Amygdala (tissue), 56 donors: ENCODE measurements around the gene NOL7.

Source experiments
- DNase-seq, 56 donors: peaks; one replicate each; lab custom pipeline; 2025; lab: John Stamatoyannopoulos, UW

The NOL7 gene

DNA sequence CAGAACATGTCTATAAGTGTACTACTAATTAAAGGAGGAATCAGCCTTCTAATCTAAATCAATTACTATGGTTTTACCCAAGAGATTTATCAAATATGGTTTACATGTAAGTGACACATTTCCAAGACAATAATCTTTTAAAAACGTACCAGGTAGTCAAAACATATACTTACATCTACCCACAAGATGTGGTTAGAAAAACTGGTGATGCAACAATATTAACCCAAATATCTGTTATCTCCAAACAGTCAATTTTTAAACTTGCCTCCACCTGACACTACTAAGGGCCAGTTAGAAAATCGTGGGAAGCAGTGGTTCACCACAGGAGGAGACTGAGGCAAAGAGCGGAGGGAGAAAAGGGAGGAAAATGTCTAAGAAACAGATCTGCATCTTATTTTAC is 28.0 kb downstream of the NOL7 start:
- DNase-seq = no peak

- DNase-seq = no peak
These were observed 33.7 kb downstream of the NOL7 start for GRCh38 chr6:13648850-13649249.

GRCh38 chr6:13649393-13649792 is 34.3 kb downstream of the NOL7 start:
- no peak for DNase-seq

DNA sequence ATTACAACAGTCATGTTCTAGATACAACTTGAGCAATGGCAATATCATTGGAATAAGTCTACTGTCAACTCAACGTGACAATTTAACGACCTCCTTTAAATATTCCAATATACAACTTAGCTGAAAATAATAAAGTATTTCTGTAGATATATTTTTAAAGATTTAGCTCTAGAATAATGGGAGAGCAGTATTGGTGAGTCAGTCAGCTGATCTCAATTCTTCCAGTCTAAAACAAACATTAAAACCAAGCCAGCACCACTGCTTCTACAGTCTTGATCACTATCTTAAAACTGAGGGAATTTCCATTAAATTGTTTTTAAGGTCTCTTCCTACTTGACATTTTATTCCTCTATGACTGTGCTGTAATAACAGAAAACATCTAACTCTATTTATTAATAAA is 38.2 kb downstream of the NOL7 start:
- DNase-seq = no peak

DNA sequence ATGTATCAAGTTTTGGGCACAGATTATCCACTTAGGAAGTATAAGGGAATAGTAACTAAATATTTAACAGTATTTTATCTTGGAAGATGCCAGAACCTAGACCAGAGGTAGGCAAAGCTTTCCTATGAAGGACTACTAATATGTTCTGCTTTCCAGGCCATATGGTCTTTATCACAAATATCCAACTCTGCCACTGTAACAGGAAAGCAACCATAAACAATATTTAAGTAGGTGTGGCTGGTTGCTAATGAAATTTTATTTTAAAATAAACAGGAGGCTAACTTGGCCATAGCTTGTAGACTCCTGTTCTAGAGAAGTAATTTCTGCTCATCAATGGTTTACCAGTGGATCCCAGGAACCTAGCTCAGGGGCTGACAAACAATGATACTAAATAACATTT is 39.4 kb downstream of the NOL7 start:
- DNase-seq = no peak

GRCh38 chr6:13655700-13656099 is 40.6 kb downstream of the NOL7 start:
- no peak for DNase-seq

DNA sequence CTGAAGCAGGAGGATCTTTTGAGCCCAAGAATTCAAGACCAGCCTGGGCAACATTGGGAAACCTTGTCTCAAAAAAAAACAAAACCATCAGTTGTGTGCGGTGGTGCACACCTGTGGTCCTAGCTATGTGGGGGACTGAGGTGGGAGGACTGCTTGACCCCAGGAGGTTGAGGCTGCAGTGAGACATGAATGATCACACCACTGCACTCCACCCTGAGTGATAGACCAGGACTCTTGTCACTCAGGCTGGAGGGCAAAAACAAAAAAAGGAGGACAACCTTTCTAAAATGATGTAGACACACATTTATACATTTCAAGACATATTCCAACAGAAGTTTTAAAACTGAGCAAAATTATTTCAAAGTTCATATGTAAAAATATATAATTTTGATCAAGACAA is 45.1 kb downstream of the NOL7 start:
- DNase-seq = no peak

DNA sequence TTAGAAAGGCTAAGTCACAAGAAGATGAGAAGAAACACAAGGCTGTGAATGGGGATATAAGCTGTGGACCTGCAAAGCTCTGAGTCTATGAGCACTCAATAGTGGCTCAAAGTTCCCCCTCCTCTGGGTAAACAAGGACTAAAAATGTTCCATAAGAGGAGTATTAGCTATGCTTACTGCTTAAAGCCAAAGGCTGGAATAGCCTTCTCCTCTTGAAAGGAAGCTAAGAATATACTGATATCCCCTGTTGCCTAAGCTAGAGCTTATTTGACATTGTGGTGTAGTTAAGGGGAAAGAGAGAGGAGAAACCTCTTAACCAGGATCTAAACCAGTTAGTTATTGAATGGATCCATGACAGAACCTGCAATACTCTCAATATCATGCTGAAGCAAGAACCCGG is 45.8 kb downstream of the NOL7 start:
- DNase-seq = no peak

GRCh38 chr6:13661647-13662046 is 46.5 kb downstream of the NOL7 start:
- DNase-seq = no peak

GRCh38 chr6:13662651-13663334 is 47.7 kb downstream of the NOL7 start:
- DNase-seq = no peak

DNA sequence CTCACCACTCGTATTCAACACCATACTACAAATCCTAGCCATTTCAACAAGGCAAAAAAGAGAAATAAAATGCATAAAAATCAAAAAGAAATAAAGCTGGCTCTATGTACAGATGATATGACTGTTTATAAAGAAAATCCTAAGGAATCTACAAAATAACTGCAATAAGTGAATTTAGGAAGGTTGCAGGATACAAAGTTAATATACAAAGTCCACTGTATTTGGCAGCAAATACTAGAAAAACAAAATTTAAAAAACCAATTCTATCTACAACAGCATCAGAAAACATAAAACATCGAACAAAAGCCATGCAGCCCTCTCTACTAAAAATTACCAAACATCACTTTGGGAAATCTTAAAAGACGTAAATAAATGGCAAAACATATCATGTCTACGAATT is 48.9 kb downstream of the NOL7 start:
- DNase-seq = no peak

- no peak for DNase-seq
These were observed 49.7 kb downstream of the NOL7 start for GRCh38 chr6:13664703-13665352.

- DNase-seq = no peak
These were observed 51.3 kb downstream of the NOL7 start for GRCh38 chr6:13666194-13667105.

DNA sequence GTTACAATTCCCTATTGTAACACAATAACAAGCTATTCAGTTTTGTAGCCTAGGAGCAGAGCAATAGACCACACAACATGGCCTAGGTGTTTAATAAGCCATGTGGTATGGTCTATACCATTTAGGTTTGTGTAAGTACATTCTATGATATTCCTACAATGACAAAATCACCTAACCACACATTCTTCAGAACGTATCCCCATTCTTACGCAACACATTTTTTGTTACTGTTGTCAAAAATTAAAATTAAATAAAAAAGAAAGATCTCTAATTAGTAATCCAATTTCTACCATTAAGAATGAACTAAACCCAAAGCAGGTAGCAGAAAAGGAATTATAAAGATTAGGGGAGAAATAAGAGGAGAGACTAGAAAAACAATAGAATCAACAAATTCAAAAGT is 52.5 kb downstream of the NOL7 start:
- DNase-seq = no peak

GRCh38 chr6:13668291-13668928 is 53.3 kb downstream of the NOL7 start:
- DNase-seq = no peak

GRCh38 chr6:13669476-13669875 is 54.3 kb downstream of the NOL7 start:
- no peak for DNase-seq
